IPS DF 19.7 (cell line): Measurements from ENCODE around the gene NUDT6.
"Not testable (repeated sequence)": the region's sequence is repeated elsewhere in the genome, so short reads cannot be mapped to it uniquely, and the experiment has no call there.

Source experiments
- DNase-seq: peaks from one replicate; pipeline ENCODE4 v3.0.0-alpha.2; 2013; ENCODE audit warnings: low read depth, low spot score

The NUDT6 gene

GRCh38 chr4:122875949-122876348, 46.4 kb downstream of the NUDT6 start:
- DNase-seq = no peak

GRCh38 chr4:122873821-122874593, 48.4 kb downstream of the NUDT6 start:
- no peak for DNase-seq

- DNase-seq = no peak
Measured at GRCh38 chr4:122873146-122873545, 49.3 kb downstream of the NUDT6 start.

- not testable (repeated sequence) for DNase-seq
Measured at GRCh38 chr4:122868235-122868634, 54.2 kb downstream of the NUDT6 start.

GRCh38 chr4:122865425-122865824, 57.0 kb downstream of the NUDT6 start:
- no peak for DNase-seq

GRCh38 chr4:122863639-122864038, 58.8 kb downstream of the NUDT6 start:
- no peak for DNase-seq

GRCh38 chr4:122861172-122861943, 61.0 kb downstream of the NUDT6 start:
- no peak for DNase-seq

GRCh38 chr4:122858705-122859104, 63.7 kb downstream of the NUDT6 start:
- DNase-seq = no peak

GRCh38 chr4:122857160-122857559, 65.2 kb downstream of the NUDT6 start:
- no peak for DNase-seq

- no peak for DNase-seq
Measured at GRCh38 chr4:122855353-122855890, 67.0 kb downstream of the NUDT6 start.

GRCh38 chr4:122854447-122855352, 67.7 kb downstream of the NUDT6 start:
- DNase-seq = no peak

- DNase-seq = no peak
Measured at GRCh38 chr4:122851568-122851967, 70.8 kb downstream of the NUDT6 start.

GRCh38 chr4:122849789-122850188, 72.6 kb downstream of the NUDT6 start:
- DNase-seq = not testable (repeated sequence)

GRCh38 chr4:122847931-122848330, 74.5 kb downstream of the NUDT6 start:
- no peak for DNase-seq

- no peak for DNase-seq
Measured at GRCh38 chr4:122845760-122846159, 76.6 kb downstream of the NUDT6 start.

GRCh38 chr4:122845066-122845465, 77.3 kb downstream of the NUDT6 start:
- no peak for DNase-seq

GRCh38 chr4:122844391-122844790, 78.0 kb downstream of the NUDT6 start:
- not testable (repeated sequence) for DNase-seq

GRCh38 chr4:122842984-122843531, 79.3 kb downstream of the NUDT6 start:
- DNase-seq = no peak
